Measurements from ENCODE around the gene AZIN2.

The AZIN2 gene

GRCh38 chr1:33152685-33153432 lies 71.9 kb downstream of the AZIN2 start:
- DNase-seq (ENCODE audit: low spot score), result no peak

GRCh38 chr1:33153650-33154049 lies 72.7 kb downstream of the AZIN2 start:
- DNase-seq (ENCODE audit: low spot score), result peak; percentile 11

DNA sequence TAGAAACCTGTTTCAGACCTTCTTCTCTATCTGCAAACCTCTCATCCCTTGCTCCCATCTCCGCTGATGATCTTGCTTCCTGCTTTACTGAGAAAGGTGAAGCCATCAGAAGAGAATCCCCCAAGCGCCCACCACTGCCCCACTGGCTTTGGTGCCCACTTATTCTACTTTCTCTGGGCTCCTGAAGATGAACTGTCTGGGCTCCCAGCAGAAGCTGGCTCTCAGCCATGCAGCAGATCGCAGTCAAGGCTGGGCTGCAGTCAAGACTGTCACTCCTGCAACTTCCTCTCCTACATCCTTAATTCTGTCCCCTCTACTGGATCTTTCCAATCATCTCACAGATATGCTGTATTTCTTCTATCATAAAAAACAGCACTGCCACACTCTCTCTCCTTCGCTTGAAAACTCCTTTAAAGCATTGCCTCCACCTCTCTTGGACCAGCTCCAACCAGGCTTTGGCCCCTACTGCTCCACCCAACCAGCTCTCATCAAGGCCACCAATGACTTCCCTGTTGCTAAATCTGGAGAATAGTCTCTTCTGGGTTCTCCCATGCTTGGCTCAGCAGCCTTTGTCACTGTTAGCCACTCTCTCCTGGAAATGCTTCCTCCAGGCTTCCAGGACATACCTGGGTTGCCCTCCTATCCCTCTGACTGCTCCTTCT lies 75.1 kb downstream of the AZIN2 start:
- no peak for DNase-seq (ENCODE audit: low spot score)

- DNase-seq (ENCODE audit: low spot score), result no peak
Measured at GRCh38 chr1:33157131-33157530, 76.2 kb downstream of the AZIN2 start.

DNA sequence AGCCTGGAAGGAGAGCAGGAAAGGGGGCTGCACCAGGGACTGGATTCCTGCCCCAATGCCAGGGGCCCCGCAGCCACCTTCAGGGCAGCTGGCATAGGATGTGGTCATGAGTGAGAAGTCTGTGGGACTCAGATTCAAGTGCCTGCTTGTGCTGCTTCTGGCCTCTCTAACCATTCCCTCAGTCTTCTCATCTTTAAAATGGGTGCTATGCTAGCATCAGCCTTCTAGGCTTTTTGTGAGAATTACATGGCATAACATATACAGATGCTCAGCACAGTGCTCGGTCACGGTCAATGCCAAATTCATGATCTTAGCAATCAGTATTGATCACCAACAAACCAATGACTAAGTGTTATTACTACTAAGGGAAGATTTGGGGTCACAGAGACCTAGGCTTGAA lies 77.4 kb downstream of the AZIN2 start:
- no peak for DNase-seq (ENCODE audit: low spot score)

GRCh38 chr1:33159577-33159976 lies 78.6 kb downstream of the AZIN2 start:
- DNase-seq (ENCODE audit: low spot score), result no peak

DNA sequence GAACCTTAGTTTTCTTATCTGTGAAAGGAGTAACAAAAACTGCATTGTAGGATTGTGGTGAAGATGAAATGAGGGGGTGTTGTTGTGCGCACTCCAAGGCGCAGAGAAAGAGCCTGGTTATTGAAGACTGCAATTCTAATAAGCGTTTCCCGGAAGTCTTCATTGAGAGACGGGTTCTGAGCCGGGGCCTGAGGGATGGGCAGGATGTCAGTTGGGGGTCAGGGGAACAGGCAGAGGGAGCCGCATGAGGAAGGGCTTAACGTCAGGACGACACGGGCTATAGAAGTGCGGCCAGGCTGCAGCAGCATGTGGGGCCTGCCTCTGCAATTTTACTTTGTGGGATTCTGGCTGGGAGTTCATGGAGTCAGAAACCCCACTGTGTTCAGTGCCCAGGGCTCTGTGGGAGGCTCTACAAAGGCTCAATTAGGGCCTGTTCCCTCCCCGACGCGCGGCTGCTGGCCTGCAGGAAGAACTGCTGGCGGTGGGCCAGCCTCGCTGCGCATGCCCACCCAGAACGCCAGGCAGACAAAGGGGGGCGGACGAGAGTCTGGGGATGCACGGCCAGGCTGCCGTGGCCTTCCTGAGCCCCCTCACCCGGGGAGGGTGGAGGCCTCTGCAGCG lies 80.2 kb downstream of the AZIN2 start:
- no peak for DNase-seq (ENCODE audit: low spot score)

DNA sequence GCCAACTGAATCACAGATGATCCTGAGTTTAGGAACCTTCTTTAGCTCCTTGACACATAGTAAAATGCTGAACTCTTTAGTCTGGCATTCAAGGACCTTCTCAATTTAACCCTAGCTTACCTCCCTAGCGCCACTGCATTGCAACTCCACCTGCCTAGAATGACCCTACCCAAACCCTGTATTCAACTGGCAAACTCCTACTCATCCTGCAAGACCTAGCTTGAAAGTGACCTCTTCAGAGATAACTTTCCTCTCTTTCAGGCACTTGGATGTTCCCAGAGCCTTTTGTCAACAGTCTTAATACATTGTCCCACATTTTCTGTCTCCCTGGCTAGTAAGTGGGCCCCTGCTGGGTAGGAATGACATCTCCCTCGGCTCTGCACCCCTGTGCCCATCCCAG lies 81.2 kb downstream of the AZIN2 start:
- DNase-seq (ENCODE audit: low spot score), result no peak

GRCh38 chr1:33163621-33164519 lies 82.9 kb downstream of the AZIN2 start:
- no peak for DNase-seq (ENCODE audit: low spot score)

DNA sequence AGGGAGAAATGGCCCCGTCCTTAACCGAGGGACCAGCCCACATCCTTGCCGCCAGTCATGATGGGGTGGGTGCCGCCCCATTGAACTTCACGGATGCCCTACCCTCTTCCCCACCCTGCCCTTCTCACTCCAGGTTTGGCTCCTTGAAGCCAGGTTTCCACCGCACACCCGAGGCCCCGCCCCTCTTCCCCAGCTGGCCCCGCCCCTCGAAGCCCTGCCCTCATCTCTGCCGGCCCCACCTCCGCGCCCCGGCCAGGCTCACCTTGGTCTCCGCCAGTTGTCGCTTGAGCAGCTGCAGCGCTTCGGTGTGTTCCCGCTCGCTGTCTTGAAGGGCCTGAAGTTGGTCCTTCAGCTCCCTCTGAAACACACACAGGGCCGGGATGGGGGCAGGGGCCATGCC lies 84.3 kb downstream of the AZIN2 start:
- DNase-seq (ENCODE audit: low spot score), result no peak

GRCh38 chr1:33165809-33166208 lies 84.9 kb downstream of the AZIN2 start:
- DNase-seq (ENCODE audit: low spot score), result no peak

DNA sequence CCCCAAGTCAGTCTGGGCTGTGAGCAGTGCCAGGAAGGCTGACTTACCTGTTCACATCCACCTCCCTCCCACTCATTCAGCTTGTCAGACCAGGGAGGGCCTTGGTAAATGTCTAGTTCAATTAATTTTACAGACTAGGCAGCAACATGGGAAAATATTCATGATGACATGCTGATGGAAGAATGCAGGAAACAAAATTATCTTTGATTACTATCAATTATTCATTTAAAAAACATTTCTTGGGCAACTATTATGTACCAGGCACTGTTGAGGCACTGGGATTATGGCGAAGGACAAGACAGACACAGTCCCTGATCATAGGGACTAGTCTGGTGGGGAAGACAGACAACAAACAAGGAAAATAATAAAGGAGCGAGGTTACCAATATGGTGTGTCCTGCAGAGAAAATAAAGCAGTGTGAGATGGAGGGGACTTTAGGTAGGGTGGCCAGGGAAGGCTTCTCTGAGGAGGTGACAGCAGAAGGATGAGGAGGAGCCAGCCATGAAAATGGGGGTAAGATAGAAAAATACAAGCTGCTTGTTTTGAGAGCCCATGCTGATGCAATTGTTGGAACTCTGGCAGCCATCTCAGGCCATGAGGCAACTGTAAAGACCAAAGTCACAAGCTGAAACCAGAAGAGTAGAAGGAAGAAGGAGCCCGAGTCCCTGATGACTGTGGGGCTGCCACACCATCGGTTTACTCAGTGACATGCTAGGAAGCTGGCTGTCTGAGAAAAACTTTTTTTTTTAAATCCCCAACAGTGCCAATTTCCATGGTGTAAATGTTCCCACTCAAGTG lies 86.9 kb downstream of the AZIN2 start:
- no peak for DNase-seq (ENCODE audit: low spot score)

- DNase-seq (ENCODE audit: low spot score), result no peak
Measured at GRCh38 chr1:33168556-33169289, 87.8 kb downstream of the AZIN2 start.

- DNase-seq (ENCODE audit: low spot score), result no peak
Measured at GRCh38 chr1:33169290-33170055, 88.5 kb downstream of the AZIN2 start.
